Transverse colon (tissue), 4 donors: ENCODE measurements around the gene AIG1.

Source experiments
- EP300 ChIP-seq: sonication (generic); formaldehyde crosslinking; IDR thresholded peaks from one replicate; pipeline ENCODE4 v1.6.1; 2017; ENCODE audit warnings: antibody characterized with exemption, low read depth
- POLR2A ChIP-seq: fragments of 450-650 bp; IDR thresholded peaks from one replicate; pipeline ENCODE4 v1.6.1; 2016; ENCODE audit warnings: antibody characterized with exemption, mild to moderate bottlenecking, moderate library complexity
- POLR2AphosphoS5 ChIP-seq, 3 donors: sonication (generic); formaldehyde crosslinking; IDR thresholded peaks; one replicate each; pipeline ENCODE4 v1.6.1; 2016; ENCODE audit warnings: antibody characterized with exemption in 3 of 3
- TF ChIP-seq, protein P1 (sequence below), 5 experiments: fragments of 200-600 bp in 3 of 5; fragments of 450-650 bp in 2 of 5; sonication (generic) in 3 of 5; IDR thresholded peaks; 1 replicate in 2 of 5; 2 replicates in 3 of 5; pipeline ENCODE4 v1.5.1; 2016 to 2017; ENCODE audit warnings: antibody characterized with exemption in 5 of 5, inconsistent platforms in 3 of 5, mild to moderate bottlenecking in 2 of 5, moderate library complexity in 1 of 5

DNA sequence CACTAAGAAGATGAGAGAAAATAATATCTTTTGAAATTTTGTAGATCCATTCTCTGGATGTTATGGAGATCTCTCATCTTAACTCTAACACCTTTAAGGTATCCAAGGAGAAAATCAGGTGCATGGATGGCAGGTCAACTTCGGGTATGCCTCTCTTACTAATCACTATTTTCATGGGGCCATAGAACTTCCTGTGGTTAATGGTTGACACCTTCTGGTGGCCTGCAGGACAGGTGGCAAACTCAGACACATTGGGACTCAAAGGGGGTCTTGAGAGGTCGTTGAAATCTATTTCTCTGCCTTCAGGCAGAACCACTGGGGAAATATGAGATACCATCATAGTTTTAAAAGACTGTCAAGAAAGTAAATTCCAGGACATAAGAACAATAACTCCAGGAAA is 313.3 kb downstream of the AIG1 start:
- TF ChIP-seq, protein P1, sequence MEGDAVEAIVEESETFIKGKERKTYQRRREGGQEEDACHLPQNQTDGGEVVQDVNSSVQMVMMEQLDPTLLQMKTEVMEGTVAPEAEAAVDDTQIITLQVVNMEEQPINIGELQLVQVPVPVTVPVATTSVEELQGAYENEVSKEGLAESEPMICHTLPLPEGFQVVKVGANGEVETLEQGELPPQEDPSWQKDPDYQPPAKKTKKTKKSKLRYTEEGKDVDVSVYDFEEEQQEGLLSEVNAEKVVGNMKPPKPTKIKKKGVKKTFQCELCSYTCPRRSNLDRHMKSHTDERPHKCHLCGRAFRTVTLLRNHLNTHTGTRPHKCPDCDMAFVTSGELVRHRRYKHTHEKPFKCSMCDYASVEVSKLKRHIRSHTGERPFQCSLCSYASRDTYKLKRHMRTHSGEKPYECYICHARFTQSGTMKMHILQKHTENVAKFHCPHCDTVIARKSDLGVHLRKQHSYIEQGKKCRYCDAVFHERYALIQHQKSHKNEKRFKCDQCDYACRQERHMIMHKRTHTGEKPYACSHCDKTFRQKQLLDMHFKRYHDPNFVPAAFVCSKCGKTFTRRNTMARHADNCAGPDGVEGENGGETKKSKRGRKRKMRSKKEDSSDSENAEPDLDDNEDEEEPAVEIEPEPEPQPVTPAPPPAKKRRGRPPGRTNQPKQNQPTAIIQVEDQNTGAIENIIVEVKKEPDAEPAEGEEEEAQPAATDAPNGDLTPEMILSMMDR (IDR thresholded peaks at IDR 0.05), result no peak
- TF ChIP-seq POLR2A, result no peak
- no peak for TF ChIP-seq POLR2AphosphoS5 (IDR thresholded peaks at IDR 0.05)
- no peak for TF ChIP-seq EP300
